H1 (cell line): Measurements from ENCODE around the gene HOMER2. TPM values are rescaled to one million over a fixed set of nuclear protein-coding genes. Genes with fewer than 3 reads are reported as not detected.

ENCODE experiments used
- EZH2 ChIP-seq: fragments of 200-600 bp; sonication (generic); IDR thresholded peaks from 2 replicates; pipeline ENCODE4 v1.7.1; 2012; ENCODE audit warnings: low read depth, mild to moderate bottlenecking, moderate library complexity, low read length, inconsistent platforms; ENCODE audit not compliant: severe bottlenecking
- PHF8 ChIP-seq: fragments of 200-600 bp; sonication (generic); conservative IDR thresholded peaks from 2 replicates; pipeline ENCODE4 v1.7.1; 2012; ENCODE audit warnings: low read depth, mild to moderate bottlenecking, inconsistent platforms, low read length, moderate library complexity
- RXRA ChIP-seq: IDR thresholded peaks from 2 replicates; pipeline ENCODE4 v1.6.1; 2011; ENCODE audit warnings: low read depth, mild to moderate bottlenecking, low read length, moderate library complexity; ENCODE audit not compliant: insufficient read depth
- SAP30 ChIP-seq: fragments of 300-600 bp; sonication (generic); IDR thresholded peaks from 2 replicates; pipeline ENCODE4 v1.7.1; 2012; ENCODE audit warnings: low read length, moderate library complexity, mild to moderate bottlenecking, inconsistent platforms; ENCODE audit not compliant: insufficient read depth, insufficient replicate concordance
- TAF7 ChIP-seq: optimal IDR thresholded peaks from 2 replicates; pipeline ENCODE3; 2011; ENCODE audit warnings: low read depth, mild to moderate bottlenecking, inconsistent platforms, low read length, moderate library complexity, borderline replicate concordance
- polyA plus RNA-seq, 7 experiments: library from polyadenylated mRNA; depleted of rRNA in 3 of 7; stranded (reverse) in 5 of 7; unstranded in 2 of 7; fragments of >200 nt in 5 of 7; fragments of 200-250 nt in 2 of 7; gene quantifications; 1 replicate in 5 of 7; 2 replicates in 1 of 7; 4 replicates in 1 of 7; pipeline versions ENCODE4 v1.2.1 to v1.2.3, GENCODE V29; 2011 to 2013; ENCODE audit warnings: missing spikeins in 2 of 7, mixed read lengths in 2 of 7
- total RNA-seq: library from RNA; stranded (reverse); fragmentation: NEBNext Ultra II Directional; extraction: Animal tissue kit (Norgen Biotek cat#: 25700); gene quantifications from 2 replicates; pipeline ENCODE4 v1.2.1, GENCODE V29; 2021

The HOMER2 gene
- total and polyA plus RNA-seq, 2 of the 8 experiments (the other 6 are each of a cell fraction or from before 2014, with no cell fraction given): 12.5 to 27.6 TPM

DNA sequence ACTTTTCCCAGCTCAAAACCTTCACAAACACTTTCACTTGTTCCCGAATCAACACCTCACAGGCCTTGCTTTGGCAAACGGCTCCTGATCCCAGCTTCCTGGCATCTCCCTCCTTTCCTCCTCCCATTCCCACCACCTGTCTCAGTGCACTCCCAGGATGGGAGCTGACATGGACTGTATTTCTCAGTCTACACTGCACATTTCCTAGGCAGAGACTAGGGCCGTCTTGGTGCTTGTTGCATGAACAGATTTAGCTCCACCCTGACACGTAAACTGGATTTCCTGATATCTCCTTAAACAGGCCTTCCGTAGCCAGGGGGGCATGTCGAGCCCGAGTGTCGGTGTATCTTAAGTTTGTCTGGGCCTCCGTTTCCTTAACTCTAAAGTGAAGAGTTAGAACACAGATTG, 143.9 kb downstream of the HOMER2 start (continued):
- TF ChIP-seq PHF8 (no peak), SAP30 (no peak), RXRA (no peak), EZH2 (no peak), TAF7 (no peak)
